ENCODE measurements around the gene ZBTB48.
"Not testable (repeated sequence)": the region's sequence is repeated elsewhere in the genome, so short reads cannot be mapped to it uniquely, and the experiment has no call there.

ZBTB48 gene

GRCh38 chr1:6632588-6633514 lies 53.1 kb downstream of the ZBTB48 start:
- no peak for DNase-seq (ENCODE audit: low read depth in 2 of 2)

DNA sequence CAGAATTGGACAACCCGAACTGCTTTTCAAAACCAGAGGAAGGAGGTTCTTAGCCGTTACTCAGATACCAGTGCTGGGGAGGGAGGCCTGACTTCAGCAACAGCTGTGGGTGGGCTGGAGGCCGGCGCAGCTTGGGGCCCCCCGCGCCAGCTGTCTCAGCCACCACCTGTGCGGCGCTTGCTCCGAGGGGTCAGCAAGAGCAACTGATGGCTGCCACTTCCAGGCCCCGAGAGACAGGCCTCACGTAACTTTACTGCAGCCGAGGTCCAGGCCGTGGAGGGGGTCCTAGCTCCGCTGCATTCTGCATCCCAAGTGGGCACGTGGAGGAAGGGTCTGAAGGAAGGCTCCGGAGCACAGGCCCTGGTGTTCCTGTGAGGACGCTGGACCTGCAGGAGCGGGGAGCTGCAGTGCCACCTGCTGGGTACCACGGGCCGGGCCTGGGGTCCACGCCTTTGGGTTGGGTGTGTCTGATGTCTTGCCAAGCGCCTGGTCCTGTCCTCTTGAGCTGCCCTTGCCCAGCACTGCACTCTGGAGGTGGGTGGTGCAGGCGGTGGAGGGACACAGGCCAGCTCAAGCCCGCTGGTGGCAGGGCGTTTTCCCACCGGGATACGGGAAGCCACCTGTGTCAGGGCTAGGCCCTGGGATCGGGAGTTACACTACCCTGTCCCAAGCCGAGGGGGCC lies 54.7 kb downstream of the ZBTB48 start:
- DNase-seq (ENCODE audit: low read depth in 2 of 2): peak; percentile 16 to 24

DNA sequence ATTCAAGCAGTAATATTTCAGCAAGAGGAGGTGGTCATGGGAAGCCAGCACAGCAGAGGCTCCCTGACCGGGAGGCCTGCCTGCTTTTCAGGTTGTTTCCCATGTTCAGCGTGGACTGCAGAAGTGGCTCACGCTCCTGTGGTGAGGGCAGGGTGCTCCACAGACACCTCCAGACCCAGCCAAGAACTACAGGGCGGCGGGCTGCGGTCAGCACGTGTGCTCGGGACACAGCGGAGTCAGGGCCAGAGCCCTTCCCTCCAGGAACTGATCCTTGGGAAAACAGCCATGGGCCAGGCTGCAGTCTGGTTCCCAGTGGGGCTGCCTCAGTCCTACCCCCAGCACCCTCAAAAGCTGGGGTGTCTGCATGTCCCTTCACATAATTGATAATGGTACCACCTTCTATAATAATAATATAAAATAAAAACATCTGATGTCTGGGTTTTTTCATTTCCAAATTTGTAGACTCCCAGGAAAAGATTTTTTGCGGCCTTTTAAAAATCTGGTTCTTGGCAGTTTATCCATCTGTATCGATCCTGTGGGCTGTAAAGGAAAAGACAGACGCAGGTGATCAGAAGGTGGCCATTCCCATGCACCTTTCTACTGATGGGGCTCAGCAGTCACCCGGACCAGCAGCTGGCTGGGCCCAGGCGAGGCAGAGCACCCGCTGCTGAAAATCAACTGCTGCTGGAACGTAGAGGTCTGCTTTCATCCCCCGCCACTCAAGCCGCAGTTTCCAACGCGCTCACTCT lies 55.5 kb downstream of the ZBTB48 start:
- no peak for DNase-seq (ENCODE audit: low read depth in 2 of 2)

GRCh38 chr1:6635910-6636760 lies 56.3 kb downstream of the ZBTB48 start:
- no peak for DNase-seq (ENCODE audit: low read depth in 2 of 2)

DNA sequence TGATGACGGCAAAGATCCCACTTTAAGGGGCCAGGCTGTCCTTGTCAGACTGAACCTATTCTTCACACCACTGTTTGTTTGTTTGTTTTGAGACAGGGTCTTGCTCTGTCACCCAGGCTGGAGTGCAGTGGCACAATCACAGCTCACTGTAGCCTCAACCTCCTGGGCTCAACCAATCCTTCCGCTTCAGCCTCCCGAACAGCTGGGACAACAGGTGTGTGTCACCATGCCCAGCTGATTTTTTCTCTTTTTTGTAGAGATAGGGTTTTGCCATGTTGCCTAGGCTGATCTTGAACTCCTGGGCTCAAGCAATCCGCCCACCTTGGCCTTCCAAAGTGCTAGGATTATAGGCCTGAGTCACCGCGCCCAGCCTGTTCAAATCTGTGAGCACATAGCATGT lies 57.0 kb downstream of the ZBTB48 start:
- DNase-seq (ENCODE audit: low read depth in 2 of 2): not testable (repeated sequence)

- DNase-seq (ENCODE audit: low read depth in 2 of 2): no peak
Observed at GRCh38 chr1:6637770-6638169, 58.0 kb downstream of the ZBTB48 start.

DNA sequence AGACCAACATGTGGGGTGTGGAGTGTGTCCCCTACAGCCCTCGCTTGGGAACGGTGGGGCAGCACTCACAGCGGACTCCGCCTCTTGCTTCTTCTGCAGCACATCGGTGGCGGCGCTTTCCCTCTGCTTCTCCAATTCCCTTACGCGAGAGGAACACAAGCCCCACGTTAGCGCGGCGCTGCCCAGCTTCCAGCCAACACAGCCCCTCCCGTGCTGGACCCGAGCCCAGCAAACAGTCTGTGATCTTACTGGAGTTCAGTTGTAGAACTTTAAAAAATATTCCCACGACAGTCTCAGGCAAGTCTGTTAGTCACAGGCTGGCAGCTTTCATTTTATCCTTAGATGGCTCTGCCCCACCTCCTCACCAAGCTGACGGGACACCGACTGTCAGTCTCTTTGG lies 58.4 kb downstream of the ZBTB48 start:
- DNase-seq (ENCODE audit: low read depth in 2 of 2): no peak

All from stimulated activated CD8-positive, alpha-beta memory T cell treated with anti-CD3 and anti-CD28 coated beads, Interleukin-7, amount 100 ng/mL, for 4 hours (primary cell).